GM12864 (cell line): ENCODE measurements around the gene FAM13C.

Source experiments
- DNase-seq: peaks from one replicate; pipeline ENCODE4 v3.0.0-alpha.2; 2011; ENCODE audit warnings: low read depth
- H3K4me3 ChIP-seq: 2 replicates; pipeline ENCODE4 v1.5.1; 2011; ENCODE audit warnings: mild to moderate bottlenecking, low read depth, low read length, control low read depth
- TF ChIP-seq, protein P1 (sequence below): IDR thresholded peaks from 2 replicates; pipeline ENCODE4 v1.5.1; 2011; ENCODE audit warnings: low read depth, mild to moderate bottlenecking, moderate library complexity, low read length, control low read depth, inconsistent platforms; ENCODE audit errors: missing control alignments

The FAM13C gene

DNA sequence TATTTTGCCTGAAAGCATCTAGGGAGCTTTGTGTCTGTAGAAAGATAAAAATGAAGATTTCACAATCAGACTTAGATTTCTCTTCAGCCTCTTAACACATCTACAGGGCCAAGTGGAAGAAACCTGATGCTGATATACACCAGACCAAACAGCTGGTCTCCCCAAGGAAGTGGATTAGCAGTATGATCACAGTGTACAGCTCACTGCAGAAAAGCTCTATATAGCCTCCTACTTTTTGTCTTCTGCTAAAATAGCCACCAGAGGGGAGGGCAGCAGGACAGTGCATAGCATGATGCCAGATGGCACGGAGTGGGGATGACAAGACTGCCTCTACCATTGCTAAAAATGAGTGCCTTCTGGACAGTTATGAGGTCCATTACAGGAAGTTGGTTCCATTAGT lies 16.0 kb downstream of the FAM13C start:
- TF ChIP-seq, protein P1, sequence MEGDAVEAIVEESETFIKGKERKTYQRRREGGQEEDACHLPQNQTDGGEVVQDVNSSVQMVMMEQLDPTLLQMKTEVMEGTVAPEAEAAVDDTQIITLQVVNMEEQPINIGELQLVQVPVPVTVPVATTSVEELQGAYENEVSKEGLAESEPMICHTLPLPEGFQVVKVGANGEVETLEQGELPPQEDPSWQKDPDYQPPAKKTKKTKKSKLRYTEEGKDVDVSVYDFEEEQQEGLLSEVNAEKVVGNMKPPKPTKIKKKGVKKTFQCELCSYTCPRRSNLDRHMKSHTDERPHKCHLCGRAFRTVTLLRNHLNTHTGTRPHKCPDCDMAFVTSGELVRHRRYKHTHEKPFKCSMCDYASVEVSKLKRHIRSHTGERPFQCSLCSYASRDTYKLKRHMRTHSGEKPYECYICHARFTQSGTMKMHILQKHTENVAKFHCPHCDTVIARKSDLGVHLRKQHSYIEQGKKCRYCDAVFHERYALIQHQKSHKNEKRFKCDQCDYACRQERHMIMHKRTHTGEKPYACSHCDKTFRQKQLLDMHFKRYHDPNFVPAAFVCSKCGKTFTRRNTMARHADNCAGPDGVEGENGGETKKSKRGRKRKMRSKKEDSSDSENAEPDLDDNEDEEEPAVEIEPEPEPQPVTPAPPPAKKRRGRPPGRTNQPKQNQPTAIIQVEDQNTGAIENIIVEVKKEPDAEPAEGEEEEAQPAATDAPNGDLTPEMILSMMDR: no peak
- no peak overlapping the region for H3K4me3 ChIP-seq
- DNase-seq: no peak

DNA sequence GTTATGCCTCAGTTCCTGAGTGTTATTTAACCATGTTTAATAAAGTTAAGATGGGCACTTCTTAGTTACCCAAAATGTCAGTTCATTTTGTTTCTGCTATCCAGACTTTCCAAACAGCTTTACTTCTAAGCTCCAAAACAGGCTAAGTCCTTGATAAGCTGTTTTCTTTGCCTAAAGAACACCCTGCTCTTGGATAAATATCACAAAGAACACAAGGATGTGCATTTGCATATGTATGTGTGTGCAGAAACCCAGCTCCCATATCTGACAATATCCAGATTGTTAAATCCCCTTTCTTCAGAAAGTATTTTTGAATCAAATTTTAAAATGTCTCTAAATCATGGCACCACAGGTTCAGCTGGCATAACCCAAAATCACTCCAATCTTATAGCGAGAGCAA lies 19.6 kb downstream of the FAM13C start:
- no peak for DNase-seq
- H3K4me3 ChIP-seq: no peak overlapping the region
- TF ChIP-seq, protein P1: no peak

DNA sequence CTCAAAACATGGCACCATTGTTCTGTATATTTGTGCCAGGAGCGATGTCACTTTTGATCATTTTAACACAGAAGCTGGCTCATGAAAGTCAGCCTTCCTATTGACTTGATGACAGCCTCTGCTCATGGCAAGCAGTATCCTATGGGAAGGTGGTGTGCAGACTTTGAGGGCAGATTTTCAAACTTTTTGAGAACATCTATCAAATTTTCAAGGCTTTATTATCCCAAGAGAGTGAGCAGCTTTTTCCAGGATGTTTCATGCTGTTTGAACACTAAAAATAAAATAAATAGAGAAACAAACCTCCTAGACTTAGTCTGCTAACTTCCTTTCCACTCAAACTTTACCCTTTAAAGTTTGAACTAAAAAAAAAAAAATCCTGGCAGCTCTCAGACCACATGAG lies 20.3 kb downstream of the FAM13C start:
- no peak overlapping the region for H3K4me3 ChIP-seq
- DNase-seq: no peak
- TF ChIP-seq, protein P1: no peak

DNA sequence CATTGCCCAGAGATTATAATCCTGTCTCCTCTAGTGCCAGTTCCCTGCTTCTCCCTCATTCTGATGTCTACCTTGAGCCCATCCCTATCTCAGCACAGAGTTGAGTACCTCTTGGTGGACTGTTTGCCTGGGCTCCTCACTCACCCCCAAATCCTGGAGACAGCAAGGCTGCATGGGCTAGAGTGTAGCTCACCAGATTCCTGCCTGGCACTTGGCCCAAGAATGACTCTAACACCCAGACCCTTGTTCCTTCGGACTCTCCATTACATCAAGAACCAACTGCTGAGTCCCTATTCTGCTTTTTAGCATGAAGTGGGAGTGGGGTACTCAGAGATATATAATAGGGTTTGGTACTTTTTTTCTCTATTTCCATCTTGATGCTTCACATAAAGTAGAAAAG lies 22.1 kb downstream of the FAM13C start:
- no peak for DNase-seq
- no peak overlapping the region for H3K4me3 ChIP-seq
- TF ChIP-seq, protein P1: no peak

DNA sequence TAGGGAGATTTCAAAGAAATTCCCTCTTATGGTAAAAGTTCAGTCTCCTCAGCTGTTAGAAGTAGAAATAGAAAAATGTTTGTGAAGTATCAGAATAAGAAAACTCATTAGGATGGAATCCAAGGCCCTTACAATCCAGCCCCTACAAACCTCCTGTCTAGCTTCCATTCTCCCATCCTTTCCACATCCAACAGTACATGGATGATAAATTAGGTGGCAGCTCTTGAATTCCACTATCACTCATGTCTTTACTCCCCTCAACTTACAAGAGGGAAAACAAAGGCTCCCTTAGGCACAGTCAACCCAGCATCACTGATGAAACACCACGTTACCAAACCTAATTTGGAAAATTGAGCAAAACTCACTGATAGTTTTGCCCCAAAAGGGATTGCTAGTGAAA lies 23.0 kb downstream of the FAM13C start:
- DNase-seq: no peak
- TF ChIP-seq, protein P1: no peak

DNA sequence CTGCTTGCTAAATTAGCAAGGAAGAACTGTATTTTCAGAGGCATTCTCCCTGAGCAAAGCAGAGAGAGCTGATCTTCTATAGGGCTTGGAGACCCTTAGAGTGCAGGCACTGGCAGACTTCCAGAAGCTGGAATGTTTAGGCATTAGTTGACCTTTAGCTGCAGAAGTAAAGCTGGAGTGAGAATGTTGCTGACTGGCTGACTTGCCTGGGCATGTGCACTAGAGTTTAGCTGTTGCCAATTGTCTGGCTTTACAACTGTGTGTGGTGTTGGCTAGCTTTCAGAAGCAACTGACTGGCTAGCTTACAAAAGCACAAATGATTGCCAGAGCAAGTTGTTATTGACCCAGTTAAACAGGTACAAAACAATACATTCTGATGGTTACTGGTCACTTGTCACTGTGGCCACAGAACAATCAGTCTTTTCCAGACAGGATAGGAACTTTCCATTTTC lies 25.1 kb downstream of the FAM13C start:
- TF ChIP-seq, protein P1: no peak
- no peak for DNase-seq
- H3K4me3 ChIP-seq: no peak overlapping the region

More for the DNA sequence above, 23.0 kb downstream of the FAM13C start:
- no peak overlapping the region for H3K4me3 ChIP-seq

DNA sequence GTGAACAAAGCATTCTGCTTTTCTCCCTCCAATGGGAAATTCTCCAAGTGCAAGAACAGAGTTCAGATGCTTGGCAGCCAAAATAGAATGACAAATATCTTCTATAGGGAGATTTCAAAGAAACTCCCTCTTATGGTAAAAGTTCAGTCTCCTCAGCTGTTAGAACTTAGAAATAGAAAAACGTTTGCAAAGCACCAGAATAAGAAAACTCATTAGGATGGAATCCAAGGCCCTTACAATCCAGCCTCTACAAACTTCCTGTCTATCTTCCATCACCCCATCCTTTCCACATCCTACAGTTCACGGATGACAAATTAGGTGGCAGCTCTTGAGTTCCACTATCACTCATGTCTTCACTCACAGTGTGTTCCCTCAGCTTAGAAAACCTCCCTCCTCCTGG lies 25.7 kb downstream of the FAM13C start:
- no peak overlapping the region for H3K4me3 ChIP-seq
- TF ChIP-seq, protein P1: no peak
- DNase-seq: no peak
